Stomach (tissue), 4 donors: ENCODE results near the gene GMEB2.

Source experiments
- CTCF ChIP-seq, 7 experiments: fragments of 450-650 bp in 4 of 7; fragments of 200-600 bp in 3 of 7; sonication (generic) in 3 of 7; IDR thresholded peaks; one replicate each; pipeline ENCODE4 v1.5.1; 2016 to 2019; ENCODE audit warnings: antibody characterized with exemption in 7 of 7, control low read depth in 2 of 7, mild to moderate bottlenecking in 1 of 7
- EP300 ChIP-seq: sonication (generic); formaldehyde crosslinking; IDR thresholded peaks from one replicate; pipeline ENCODE4 v1.6.1; 2017; ENCODE audit warnings: antibody characterized with exemption
- POLR2AphosphoS5 ChIP-seq, 3 donors: sonication (generic); formaldehyde crosslinking; IDR thresholded peaks; one replicate each; pipeline ENCODE4 v1.6.1; 2016; ENCODE audit warnings: antibody characterized with exemption in 3 of 3

- TF ChIP-seq CTCF (IDR thresholded peaks at IDR 0.05) (no peak), POLR2AphosphoS5 (IDR thresholded peaks at IDR 0.05) (no peak), EP300 (no peak)
These were observed 82.5 kb downstream of the GMEB2 start for GRCh38 chr20:63544241-63544957.
